Raji (cell line): ENCODE results near the gene PSAPL1.

Experiments used
- POLR2A ChIP-seq: IDR thresholded peaks from 2 replicates; pipeline ENCODE4 v1.6.1; 2011; ENCODE audit warnings: low read depth, low read length, control low read depth; ENCODE audit not compliant: insufficient read depth

The PSAPL1 gene

DNA sequence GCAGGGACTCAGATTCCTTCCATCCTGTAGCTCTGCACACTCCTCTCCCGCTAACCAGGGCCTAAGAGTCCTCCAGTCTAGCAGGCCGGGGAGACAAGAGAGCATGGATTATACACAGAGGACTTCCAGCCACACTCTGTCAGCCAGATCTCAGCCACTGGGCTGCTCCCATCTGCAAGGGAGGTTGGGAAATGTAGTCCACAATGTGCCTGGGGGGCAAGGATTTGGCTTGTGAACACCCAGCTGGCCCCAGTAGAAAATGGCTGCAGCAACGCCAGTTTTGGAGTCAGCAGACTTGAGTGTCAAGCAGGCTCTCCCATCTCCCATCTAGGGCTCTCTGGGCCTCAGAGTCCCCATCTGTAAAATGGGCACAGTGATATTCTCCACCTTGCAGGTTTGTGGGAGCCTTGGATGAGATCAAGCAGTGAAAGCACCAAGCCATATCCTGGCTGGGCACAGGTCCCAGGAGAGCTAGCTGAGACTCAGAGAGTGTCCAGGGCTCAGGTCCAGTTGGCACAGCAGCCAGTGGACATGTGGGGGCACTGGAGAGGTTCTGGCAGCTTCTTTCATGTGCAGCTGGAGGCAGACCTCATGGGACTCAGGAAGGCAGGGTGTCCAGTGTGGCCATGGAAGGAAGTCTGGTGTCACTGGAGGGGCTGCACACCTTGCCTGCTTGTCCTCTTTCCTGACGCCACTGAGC is 14.6 kb downstream of the PSAPL1 start:
- TF ChIP-seq POLR2A = no peak

DNA sequence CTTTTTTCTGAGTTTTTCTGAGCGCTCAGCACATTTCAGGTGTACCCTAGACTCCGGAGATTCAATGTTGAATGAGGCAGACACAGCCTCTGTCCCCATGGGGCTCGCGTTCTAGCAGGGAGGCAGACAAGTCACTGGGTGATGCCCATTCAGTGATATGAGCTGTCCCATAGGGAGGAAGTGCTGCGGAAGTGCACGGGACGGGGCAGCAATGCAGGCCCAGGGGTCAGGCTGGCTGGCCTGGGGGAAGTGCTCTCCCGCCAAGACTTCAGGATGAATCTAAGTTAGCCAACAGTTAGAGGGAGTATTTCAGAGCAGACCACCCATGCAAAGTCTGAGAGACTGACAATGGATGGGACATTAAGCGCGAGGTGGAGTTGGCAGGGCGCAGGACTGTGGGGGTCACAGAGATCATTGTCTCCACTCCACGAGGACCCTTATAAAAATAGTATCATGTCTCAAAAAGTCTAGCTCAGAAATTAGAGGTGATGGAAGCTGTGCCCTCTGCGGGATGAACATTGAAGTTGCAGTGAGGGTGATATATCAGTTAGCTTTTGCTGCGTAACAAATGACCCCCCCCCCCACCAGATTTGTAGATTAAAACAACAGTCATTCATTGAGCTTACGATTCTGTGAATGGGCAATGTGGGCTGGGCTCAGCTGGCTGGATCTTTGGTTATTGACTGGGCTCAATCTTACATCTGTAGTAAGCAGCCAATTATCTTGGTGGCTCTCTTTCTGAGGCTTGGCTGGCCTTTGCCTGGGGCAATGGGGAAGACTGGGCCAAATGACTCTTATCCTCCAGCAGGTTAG is 16.4 kb downstream of the PSAPL1 start:
- no peak for TF ChIP-seq POLR2A

DNA sequence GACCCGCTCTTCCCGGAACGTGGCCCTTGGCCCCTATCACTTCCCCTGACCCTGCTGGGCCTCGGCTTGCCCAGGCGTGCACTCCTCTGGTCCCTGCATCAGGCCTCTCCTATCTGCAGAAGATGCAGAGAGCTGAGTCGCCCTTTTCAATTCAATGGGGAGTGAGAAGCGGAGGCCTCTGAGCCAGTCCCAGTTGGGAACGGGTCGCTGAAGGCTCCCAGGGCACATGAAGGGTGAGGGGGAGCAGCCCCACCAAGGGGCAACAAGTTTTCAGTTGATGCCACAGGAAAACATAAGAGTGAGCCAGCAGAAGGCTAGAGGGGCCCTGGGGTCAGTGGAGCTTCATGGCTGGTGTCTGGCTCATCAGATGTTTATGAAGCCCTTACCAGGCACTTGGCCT is 17.1 kb downstream of the PSAPL1 start:
- no peak for TF ChIP-seq POLR2A

DNA sequence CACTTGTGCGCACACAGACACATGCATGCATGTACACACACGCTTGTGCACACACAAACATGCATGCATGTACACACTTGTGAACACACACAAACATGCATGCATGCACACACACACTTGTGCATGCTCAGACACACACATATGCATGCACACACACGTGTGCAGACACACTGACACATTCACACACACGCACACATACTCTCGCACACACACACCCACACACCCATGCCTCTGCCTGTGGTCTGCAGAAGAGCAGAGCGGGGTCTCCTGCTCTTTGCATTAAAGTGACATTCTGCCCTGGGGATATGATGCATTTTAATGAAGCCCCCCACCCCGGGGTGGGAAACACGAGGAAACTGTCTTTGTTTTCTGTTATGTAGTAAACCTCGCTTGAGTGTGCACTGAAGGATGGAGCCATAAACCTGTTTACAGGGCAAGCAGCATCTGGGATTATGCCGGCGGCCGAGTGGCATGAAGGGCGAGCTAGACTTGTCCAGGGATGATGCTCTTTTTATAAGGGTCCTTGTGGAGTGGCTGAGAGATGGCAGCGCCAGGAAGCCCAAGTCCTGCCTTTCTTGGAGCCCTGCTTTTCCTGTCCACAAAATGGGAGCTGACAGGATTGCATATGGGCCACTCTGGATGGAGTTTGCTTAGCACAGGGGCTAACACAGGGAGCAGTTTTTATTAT is 17.8 kb downstream of the PSAPL1 start:
- TF ChIP-seq POLR2A = no peak

DNA sequence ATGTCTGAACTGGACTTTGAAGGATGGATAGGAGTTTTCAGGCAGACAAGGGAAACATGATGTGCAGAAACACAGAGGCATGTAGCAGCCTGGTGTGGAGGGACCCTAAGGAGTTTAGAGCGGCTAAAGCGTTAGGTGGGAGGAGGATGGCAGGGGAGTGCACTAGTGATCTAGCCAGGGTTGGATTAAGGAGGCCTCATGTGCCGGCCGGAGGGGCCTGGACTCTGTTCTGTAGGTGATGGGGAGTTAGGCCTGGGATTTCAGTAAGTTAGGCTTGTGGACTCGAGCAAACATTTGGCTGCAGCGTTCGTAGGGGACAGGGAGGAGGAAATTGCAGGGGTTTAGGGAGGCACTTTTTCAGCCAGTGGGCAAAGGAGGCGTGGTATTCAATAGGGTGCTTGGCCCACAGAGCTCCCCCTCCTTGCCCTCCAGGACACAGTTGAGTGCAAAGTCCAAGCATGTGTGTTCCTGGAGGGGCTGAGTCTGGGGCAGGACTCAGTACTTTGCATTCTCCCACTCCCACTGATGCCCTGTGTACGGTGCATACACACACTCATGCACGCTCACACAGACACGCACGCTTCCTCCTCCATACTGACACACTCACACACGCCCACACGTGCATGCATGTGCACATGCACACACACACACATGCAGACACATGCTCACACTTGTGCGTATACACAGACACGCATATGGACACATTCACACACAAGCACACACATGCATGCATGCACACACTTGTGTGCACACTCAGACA is 18.6 kb downstream of the PSAPL1 start:
- TF ChIP-seq POLR2A = no peak

DNA sequence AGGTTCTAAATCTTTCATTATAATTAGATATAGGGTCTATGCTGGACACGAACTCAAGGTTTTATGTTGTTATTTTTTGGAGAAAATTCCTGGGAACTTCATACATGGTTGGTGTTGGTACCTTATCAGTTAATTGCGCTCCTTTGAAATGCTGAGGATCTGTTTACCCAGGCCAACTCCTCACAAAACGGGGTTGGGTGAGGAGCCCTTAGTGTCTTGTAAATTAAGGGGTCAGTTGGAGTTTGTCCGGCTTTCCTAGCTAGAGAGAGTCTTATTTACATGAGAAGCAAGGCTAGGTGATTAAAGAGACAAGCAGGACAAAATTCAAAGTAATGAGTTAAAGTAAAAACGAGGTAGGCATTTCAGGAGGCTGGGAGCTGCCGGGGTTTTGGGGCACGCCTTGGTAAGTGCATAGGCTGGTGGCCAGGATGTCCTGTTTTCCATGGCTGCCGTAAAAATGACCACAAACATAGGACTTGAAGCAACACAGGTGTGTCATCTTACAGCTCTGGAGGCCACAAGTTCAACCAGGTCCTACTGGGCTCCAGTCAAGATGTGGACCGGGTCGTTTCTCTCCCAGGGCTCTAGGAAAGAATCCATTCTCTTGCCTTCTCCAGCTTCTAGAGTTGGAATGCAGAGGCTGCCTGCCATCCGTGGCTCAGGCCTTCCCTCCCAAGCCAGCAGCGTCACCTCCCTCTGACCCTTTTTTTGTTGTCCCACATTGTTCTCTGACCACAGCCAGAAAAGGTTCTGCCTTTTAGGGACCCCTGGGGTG is 19.8 kb downstream of the PSAPL1 start:
- TF ChIP-seq POLR2A = no peak

DNA sequence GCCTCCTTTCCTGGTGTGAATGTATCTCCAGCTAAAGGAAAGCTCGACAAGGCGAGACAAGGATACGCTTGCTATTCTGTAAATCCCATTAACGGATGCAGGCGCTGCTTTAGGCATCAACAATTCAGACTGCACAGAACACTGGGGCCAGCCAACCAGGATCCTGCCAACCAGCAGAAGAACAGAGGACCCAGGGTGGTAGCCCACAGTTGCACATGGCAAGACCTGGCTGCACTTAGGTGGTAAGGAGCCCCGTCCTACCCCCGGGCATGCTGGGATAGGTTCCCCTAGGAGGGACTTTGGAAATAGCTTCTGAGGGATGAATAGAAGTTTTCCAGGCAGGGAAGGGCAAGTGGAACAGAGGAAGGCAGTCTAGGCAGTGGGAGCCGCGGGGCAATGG is 20.7 kb downstream of the PSAPL1 start:
- TF ChIP-seq POLR2A = no peak

DNA sequence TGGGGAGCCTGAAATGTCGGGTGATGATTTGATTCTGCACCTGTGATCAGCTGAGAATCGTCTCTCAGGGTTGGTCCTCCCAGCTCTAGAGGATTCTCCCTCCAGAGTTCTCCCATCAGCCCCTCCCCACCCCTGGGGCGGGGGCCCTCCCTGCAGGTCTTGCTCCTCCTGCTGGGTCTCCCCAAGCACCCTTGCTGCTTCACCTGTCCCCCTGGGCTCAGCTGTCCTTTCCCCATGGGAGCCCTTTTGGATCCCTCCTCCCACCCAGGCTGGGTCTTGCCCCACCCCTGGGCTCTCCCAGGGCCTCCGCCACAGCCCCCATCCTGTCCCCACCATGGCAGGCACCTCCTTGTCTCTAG is 22.2 kb downstream of the PSAPL1 start:
- TF ChIP-seq POLR2A = no peak

DNA sequence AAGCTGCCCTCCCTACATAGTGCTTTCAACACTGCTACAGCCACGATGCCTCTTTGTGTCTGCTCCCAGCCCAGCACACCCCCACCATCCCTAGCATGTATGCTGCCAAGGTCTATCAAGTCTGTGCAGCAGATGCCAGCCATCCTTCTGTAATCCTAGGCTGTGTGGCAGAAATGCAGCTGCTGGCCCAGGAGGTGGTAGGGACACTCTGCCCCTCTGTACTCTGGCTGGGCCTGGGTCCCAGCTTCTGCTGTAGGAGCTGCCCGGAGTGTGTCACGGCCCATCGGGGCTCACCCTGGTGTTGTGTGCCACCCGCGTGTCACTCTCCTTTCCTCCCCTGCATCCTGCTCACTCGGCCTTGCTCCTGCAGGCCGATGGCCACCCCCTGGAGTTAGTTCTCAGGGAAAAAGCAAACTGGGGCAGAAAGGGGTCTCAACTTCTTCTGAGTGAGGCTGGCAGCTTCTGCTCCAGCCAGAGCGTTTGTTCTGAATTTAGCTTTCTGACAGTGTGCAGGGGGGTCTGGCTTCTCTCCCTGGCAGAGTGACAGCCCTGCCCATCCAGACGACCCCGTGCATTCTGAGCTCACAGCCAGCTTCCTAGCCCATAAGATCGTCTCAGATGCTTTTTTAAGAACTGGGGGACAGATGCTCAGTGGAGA is 22.7 kb downstream of the PSAPL1 start:
- no peak for TF ChIP-seq POLR2A

DNA sequence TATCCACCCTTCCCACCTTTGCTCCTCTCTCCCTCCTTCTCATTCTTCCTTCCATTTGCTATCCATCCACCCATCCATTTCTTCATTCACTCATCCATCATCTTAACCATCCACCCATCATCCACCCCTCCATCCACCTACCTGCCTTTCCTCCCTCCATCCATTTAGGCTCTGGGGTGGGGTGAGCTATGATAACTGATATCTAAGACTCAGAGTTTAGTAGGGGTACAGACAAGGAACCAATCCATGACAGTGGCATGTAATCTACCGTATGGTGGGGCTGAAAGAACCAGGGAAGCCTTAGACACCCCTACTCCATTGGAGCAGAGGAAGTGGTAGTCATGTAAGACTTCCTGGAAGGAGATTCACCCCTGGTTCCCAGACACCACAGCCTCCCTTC is 23.2 kb downstream of the PSAPL1 start:
- TF ChIP-seq POLR2A = no peak

DNA sequence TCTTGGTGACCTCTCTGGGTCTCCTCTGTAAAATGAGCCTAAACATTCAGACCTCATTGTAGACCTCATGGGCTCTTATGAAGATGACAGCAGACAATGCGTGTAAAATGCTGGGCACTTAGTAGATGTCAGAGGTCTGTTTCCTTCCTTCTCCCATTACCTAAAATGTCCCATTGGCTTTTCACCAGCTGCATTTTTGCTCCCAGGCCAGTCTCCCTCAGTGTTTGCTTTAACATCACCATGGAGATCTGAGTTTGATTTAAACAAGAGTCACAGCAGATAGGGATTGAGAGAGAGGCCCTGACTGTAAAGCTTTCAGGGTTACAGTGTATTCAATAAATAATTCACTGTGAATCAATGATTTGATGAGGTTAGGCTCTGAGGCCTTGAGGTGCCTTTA is 24.3 kb downstream of the PSAPL1 start:
- TF ChIP-seq POLR2A = no peak

DNA sequence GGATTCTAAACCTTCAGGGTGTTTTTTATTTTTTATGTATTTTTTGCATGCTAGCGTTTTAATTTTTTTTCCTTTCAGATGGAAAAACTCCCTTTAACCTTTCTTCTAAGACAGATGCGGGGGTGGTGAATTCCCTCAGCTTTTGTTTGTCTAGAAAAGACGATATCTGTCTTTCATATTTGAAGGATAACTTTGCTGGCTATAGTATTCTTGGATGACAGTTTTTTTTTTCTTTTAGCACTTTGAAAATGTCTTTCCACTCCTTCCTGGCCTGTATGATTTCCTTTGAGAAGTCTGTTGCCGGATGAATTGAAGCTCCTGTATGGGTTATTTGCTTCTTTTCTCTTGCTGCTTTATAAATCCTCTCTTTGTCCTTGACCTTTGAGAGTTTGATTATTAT is 26.6 kb downstream of the PSAPL1 start:
- TF ChIP-seq POLR2A = no peak

DNA sequence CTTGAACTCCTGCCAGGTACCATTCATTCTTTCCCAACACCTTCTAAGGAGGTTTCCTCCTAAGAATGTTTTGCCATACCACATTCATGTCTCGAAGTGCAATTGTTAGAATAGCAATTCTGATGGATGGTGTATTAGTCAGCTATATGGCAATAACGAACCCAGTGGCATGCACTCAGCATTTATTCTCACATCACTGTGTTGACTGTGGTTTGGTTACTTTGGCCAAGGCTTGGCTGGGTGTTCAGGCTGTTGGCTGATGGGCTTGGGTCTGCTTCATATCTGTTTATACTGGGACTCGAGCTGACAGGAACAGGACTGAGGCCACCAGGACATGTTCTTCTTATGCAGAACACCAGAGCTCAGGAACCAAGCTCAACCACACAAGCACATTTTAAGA is 31.7 kb downstream of the PSAPL1 start:
- TF ChIP-seq POLR2A = no peak

DNA sequence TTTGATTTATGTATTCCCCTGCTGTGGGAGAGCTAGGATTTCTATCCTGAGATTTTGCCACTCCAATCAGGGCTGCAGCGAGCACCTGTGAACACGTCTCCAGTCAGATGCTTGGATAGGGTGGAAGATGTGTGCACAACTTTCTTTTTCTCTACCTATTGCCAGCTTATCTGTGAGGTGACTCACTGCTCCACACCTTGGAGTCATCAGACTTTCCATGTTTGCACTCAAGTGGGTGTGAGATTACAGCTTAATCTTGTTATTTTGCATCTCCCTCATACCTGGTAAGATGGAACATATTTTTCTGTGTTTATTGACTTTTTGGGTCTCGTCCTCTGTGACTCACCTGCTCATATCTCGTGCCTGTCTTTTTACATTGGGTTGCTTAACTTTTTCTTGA is 32.2 kb downstream of the PSAPL1 start:
- no peak for TF ChIP-seq POLR2A
